ENCODE results near the gene GPR153. TPM values are rescaled to one million over a fixed set of nuclear protein-coding genes. Genes with fewer than 3 reads are reported as not detected.

GPR153 gene
- total RNA-seq, 5 donors from 2014 or later (not counting 1 experiment from before 2014, with no cell fraction given) = 0.35 to 2.7 (median 0.72) TPM

DNA sequence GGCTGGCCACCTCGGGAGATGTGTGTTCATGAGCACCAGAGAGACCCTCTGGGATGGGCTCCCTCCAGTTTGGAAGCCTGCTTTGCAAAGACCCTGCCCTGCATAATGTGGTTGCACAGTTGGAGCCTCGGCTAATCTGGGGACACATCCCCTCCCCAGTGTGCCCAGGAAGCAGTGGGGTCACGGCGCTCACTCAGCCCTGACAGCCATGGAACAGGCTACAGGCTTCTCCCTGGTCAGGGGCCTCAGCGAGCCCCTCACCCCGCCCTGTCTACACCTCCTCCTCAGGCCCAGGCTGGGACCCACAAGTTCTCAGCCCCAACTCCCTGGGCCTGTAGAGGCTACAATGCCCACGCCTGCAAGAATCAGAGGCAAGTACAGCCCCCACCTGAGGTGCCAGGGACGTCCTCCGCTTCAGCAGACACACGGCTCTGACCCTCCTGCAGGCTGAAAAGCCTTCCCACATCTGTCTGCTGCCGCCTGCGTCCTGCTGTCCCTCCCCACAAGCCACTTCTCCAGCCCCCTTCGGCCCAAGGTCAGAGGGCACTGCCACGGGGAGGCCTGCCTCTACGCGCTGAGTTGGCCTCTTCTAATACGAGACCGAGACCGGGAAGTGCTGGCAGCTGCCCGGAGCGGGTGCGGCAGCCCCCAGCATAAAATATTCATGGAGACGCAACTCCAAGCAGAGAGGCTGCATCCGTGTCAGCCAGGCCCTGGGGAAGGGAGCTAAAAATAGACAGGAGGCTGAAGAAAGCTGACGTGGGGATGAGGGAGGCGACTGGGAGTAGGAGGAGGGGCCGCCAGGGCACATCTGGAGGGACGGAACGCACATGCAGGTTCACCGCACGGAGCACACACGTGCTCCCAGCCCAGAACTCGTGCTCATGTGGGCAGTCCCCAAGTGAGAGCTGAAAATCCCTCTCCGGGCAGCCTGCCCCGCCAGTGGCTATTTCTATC lies 15.2 kb upstream of the GPR153 start:
- ATAC-seq (replicated peaks in 1 of 4) = no peak
- no peaks in the 10 kb centered on the region for H3K27me3 ChIP-seq (replicated peaks in 1 of 2; ENCODE audit: control insufficient read depth in 2 of 2, extremely low read depth in 1 of 2, insufficient read depth in 2 of 2, low read length in 1 of 2)
- peaks cover 0 to 5% of the 10 kb centered on the region in 2 donors for H3K36me3 ChIP-seq (ENCODE audit: control insufficient read depth in 2 of 2, extremely low read depth in 1 of 2, insufficient read depth in 1 of 2, low read length in 1 of 2)
- H3K9me3 ChIP-seq = no peaks in the 10 kb centered on the region
- WGBS (ENCODE audit: insufficient coverage) = 95% methylated on average over 31 of the region's 35 CpGs
- DNase-seq = no peak
- H3K27ac Mint-ChIP-seq = no peak overlapping the region
- no peaks in the 10 kb centered on the region for H3K27me3 Mint-ChIP-seq
- H3K36me3 Mint-ChIP-seq = no peaks in the 10 kb centered on the region
- ChIA-PET POLR2A (no interaction called here), CTCF (no interaction called here)
- no peaks in the 10 kb centered on the region for H3K9me3 Mint-ChIP-seq
- H3K4me1 Mint-ChIP-seq = no peaks in the 10 kb centered on the region
- H3K4me1 ChIP-seq (ENCODE audit: control insufficient read depth in 1 of 2, extremely low read depth in 1 of 2, insufficient read depth in 2 of 2, low read length in 2 of 2) = no peaks in the 10 kb centered on the region
- H3K27ac ChIP-seq (ENCODE audit: low read length) = no peak overlapping the region
- H3K4me3 ChIP-seq (ENCODE audit: control insufficient read depth in 1 of 2, extremely low read depth in 1 of 2, low read length in 1 of 2) = no peak overlapping the region
- no peak overlapping the region for H3K4me3 Mint-ChIP-seq

DNA sequence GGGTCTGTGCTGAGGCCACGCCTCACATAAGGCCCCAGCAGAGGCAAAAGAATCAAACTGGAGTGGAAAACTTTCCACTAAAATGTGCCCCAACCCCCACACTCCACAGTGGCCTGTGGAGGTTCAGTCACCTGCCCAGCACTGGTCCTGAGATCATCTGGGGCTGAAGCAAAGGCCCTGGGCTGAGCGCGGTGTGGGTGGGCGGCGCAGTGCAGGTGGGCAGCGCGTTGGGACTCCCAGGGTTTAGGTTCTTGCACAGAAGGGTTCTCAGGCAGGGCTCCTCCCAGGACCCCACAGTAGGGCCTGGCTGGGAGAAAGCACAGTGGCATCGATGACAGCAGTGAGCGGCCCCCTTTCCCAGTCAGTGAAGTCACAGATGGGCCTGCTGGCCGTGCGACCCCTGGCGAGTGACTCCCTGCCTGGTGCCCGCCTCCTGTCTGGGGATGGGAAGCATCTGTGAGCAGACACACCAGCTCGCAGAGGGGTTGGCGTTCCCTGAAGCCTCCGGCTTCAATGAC lies 13.8 kb upstream of the GPR153 start:
- H3K27me3 Mint-ChIP-seq = no peaks in the 10 kb centered on the region

DNA sequence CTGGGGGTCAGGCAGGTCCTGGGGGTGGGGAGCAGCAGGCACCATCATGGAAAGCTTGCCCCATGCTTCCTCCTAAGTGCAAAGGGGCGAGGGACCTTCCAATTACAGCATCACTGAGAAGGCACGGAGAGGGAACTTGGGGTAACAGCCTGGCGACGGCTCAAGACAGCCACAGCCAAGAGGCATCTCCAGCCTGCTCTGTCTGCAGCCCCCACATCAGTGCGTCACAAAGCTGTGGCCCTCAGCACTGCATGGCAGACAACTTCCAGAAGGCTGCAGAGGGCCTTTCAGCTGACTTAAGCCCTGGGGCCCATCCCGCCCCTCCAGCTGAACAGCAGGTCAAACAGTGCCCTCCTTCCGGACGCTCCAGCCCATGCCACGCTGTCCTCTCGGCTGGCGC lies 13.2 kb upstream of the GPR153 start:
- 98% methylated on average over 8 of the region's 11 CpGs for WGBS (ENCODE audit: insufficient coverage)
- no peak for ATAC-seq (replicated peaks in 1 of 4)
- H3K36me3 Mint-ChIP-seq = no peaks in the 10 kb centered on the region

More for the DNA sequence above, 13.8 kb upstream of the GPR153 start:
- ATAC-seq (replicated peaks in 1 of 4) (no peak), DNase-seq (no peak)
- Histone ChIP-seq H3K27me3 (replicated peaks in 1 of 2; ENCODE audit: control insufficient read depth in 2 of 2, extremely low read depth in 1 of 2, insufficient read depth in 2 of 2, low read length in 1 of 2) (no peaks in the 10 kb centered on the region), H3K36me3 (ENCODE audit: control insufficient read depth in 2 of 2, extremely low read depth in 1 of 2, insufficient read depth in 1 of 2, low read length in 1 of 2) (peaks cover 0 to 5% of the 10 kb centered on the region in 2 donors), H3K9me3 (no peaks in the 10 kb centered on the region), H3K4me1 (ENCODE audit: control insufficient read depth in 1 of 2, extremely low read depth in 1 of 2, insufficient read depth in 2 of 2, low read length in 2 of 2) (no peaks in the 10 kb centered on the region), H3K4me3 (ENCODE audit: control insufficient read depth in 1 of 2, extremely low read depth in 1 of 2, low read length in 1 of 2) (no peak overlapping the region), H3K27ac (ENCODE audit: low read length) (no peak overlapping the region)
- CTCF ChIA-PET = no interaction called here
- Mint-ChIP-seq H3K4me3 (no peak overlapping the region), H3K36me3 (no peaks in the 10 kb centered on the region), H3K4me1 (no peaks in the 10 kb centered on the region), H3K27ac (no peak overlapping the region), H3K9me3 (no peaks in the 10 kb centered on the region)
- POLR2A ChIA-PET = no interaction called here
- 97% methylated on average over 11 of the region's 16 CpGs for WGBS (ENCODE audit: insufficient coverage)

DNA sequence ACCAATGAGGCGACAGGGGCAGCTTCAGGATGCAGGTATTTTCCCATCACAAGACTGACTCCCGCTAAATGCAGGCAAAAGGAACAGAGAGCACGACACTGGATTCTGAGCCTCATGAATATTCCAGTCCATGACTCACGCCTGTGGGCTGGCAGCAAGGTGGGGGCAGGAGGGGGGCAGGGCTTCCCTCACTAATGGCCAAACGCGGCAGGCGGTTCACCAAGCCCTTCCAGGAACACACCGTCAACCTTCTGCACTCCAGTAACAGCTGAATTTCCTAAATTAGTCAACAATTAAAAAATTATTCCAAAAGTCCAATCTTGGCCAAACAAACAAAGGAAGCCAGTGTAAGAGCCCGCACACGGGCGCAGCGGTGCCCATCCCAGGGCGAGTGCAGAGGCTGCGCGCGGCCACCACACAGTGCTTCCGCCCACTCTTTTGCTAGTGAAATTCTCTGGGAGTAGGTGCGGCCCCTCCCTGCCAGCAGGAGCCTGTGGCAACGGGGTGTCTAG lies 12.5 kb upstream of the GPR153 start:
- no peak overlapping the region for H3K4me3 ChIP-seq (ENCODE audit: control insufficient read depth in 1 of 2, extremely low read depth in 1 of 2, low read length in 1 of 2)

More for the DNA sequence above, 13.2 kb upstream of the GPR153 start:
- ChIA-PET CTCF (no interaction called here), POLR2A (no interaction called here)
- no peaks in the 10 kb centered on the region for H3K4me1 Mint-ChIP-seq
- no peak overlapping the region for H3K4me3 Mint-ChIP-seq
- H3K9me3 Mint-ChIP-seq = no peaks in the 10 kb centered on the region
- no peak for DNase-seq
- Histone ChIP-seq H3K27ac (ENCODE audit: low read length) (no peak overlapping the region), H3K4me3 (ENCODE audit: control insufficient read depth in 1 of 2, extremely low read depth in 1 of 2, low read length in 1 of 2) (no peak overlapping the region), H3K9me3 (no peaks in the 10 kb centered on the region), H3K4me1 (ENCODE audit: control insufficient read depth in 1 of 2, extremely low read depth in 1 of 2, insufficient read depth in 2 of 2, low read length in 2 of 2) (no peaks in the 10 kb centered on the region), H3K36me3 (ENCODE audit: control insufficient read depth in 2 of 2, extremely low read depth in 1 of 2, insufficient read depth in 1 of 2, low read length in 1 of 2) (peaks cover 0 to 5% of the 10 kb centered on the region in 2 donors), H3K27me3 (replicated peaks in 1 of 2; ENCODE audit: control insufficient read depth in 2 of 2, extremely low read depth in 1 of 2, insufficient read depth in 2 of 2, low read length in 1 of 2) (no peaks in the 10 kb centered on the region)
- H3K27ac Mint-ChIP-seq = no peak overlapping the region
- H3K27me3 Mint-ChIP-seq = no peaks in the 10 kb centered on the region

DNA sequence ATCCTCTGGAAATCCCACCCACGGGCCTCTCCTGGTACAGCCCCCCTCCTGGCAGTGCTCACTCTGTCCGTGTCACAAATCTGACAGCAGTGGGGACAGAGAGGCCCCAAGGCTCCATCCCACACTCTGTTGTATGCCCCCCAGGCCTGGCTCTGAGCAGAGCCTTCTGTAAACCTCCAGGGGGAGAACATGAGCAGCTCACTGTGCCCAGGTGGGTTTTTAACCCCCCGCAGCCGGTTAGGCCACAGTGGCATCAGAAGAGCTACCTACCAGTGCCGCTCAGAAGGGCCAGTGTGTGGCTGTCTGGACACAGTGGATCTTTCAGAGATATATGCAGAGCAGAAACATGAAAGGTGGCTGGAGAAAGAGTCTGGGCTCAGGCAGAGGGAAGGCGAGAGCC lies 12.0 kb upstream of the GPR153 start:
- 96% methylated on average over 5 of the region's 6 CpGs for WGBS (ENCODE audit: insufficient coverage)
- no peaks in the 10 kb centered on the region for H3K4me1 Mint-ChIP-seq
- Histone ChIP-seq H3K27me3 (replicated peaks in 1 of 2; ENCODE audit: control insufficient read depth in 2 of 2, extremely low read depth in 1 of 2, insufficient read depth in 2 of 2, low read length in 1 of 2) (no peaks in the 10 kb centered on the region), H3K4me3 (ENCODE audit: control insufficient read depth in 1 of 2, extremely low read depth in 1 of 2, low read length in 1 of 2) (no peak overlapping the region), H3K4me1 (ENCODE audit: control insufficient read depth in 1 of 2, extremely low read depth in 1 of 2, insufficient read depth in 2 of 2, low read length in 2 of 2) (no peaks in the 10 kb centered on the region), H3K27ac (ENCODE audit: low read length) (no peak overlapping the region), H3K9me3 (no peaks in the 10 kb centered on the region), H3K36me3 (ENCODE audit: control insufficient read depth in 2 of 2, extremely low read depth in 1 of 2, insufficient read depth in 1 of 2, low read length in 1 of 2) (peaks cover 0 to 5% of the 10 kb centered on the region in 2 donors)
- no peak overlapping the region for H3K27ac Mint-ChIP-seq
- H3K4me3 Mint-ChIP-seq = no peak overlapping the region
- no peaks in the 10 kb centered on the region for H3K36me3 Mint-ChIP-seq
- ATAC-seq (replicated peaks in 1 of 4) = no peak
- no peaks in the 10 kb centered on the region for H3K27me3 Mint-ChIP-seq
- POLR2A ChIA-PET = no interaction called here
- no peak for DNase-seq
- H3K9me3 Mint-ChIP-seq = no peaks in the 10 kb centered on the region
- CTCF ChIA-PET = no interaction called here

More for the DNA sequence above, 12.5 kb upstream of the GPR153 start:
- no peaks in the 10 kb centered on the region for H3K9me3 ChIP-seq
- ATAC-seq (replicated peaks in 1 of 4) = no peak
- H3K27me3 ChIP-seq (replicated peaks in 1 of 2; ENCODE audit: control insufficient read depth in 2 of 2, extremely low read depth in 1 of 2, insufficient read depth in 2 of 2, low read length in 1 of 2) = no peaks in the 10 kb centered on the region
- H3K27ac ChIP-seq (ENCODE audit: low read length) = no peak overlapping the region
- no peaks in the 10 kb centered on the region for H3K9me3 Mint-ChIP-seq
- DNase-seq = no peak
- H3K36me3 Mint-ChIP-seq = no peaks in the 10 kb centered on the region
- CTCF ChIA-PET = no interaction called here
- H3K4me3 Mint-ChIP-seq = no peak overlapping the region
- WGBS (ENCODE audit: insufficient coverage) = 95% methylated on average over 17 of the region's 19 CpGs
- H3K27me3 Mint-ChIP-seq = no peaks in the 10 kb centered on the region
- no peaks in the 10 kb centered on the region for H3K4me1 Mint-ChIP-seq
- POLR2A ChIA-PET = no interaction called here
- H3K4me1 ChIP-seq (ENCODE audit: control insufficient read depth in 1 of 2, extremely low read depth in 1 of 2, insufficient read depth in 2 of 2, low read length in 2 of 2) = no peaks in the 10 kb centered on the region
- H3K36me3 ChIP-seq (ENCODE audit: control insufficient read depth in 2 of 2, extremely low read depth in 1 of 2, insufficient read depth in 1 of 2, low read length in 1 of 2) = peaks cover 0 to 5% of the 10 kb centered on the region in 2 donors
- H3K27ac Mint-ChIP-seq = no peak overlapping the region

DNA sequence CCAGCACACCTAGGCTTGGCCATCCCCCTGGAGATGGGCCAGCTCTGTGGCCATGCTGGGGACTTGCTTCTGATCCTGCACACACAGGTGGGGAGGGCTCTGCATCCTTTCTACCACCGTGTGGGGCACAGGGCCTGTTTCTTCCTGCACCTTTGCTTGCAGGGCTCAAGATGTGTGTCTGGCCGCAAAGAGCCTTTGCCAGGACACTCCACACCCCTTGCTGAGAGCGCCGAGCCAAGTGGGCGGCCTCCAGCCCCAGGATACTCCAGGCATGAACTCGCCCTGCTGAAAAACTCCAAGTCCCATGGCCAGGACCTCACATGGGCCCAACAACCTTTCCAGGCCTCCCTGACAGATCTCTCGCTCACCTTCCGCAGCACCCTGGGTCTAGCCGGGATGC lies 11.6 kb upstream of the GPR153 start:
- Histone ChIP-seq H3K4me1 (ENCODE audit: control insufficient read depth in 1 of 2, extremely low read depth in 1 of 2, insufficient read depth in 2 of 2, low read length in 2 of 2) (no peaks in the 10 kb centered on the region), H3K9me3 (no peaks in the 10 kb centered on the region), H3K27ac (ENCODE audit: low read length) (no peak overlapping the region), H3K36me3 (ENCODE audit: control insufficient read depth in 2 of 2, extremely low read depth in 1 of 2, insufficient read depth in 1 of 2, low read length in 1 of 2) (peaks cover 0 to 5% of the 10 kb centered on the region in 2 donors), H3K4me3 (ENCODE audit: control insufficient read depth in 1 of 2, extremely low read depth in 1 of 2, low read length in 1 of 2) (no peak overlapping the region), H3K27me3 (replicated peaks in 1 of 2; ENCODE audit: control insufficient read depth in 2 of 2, extremely low read depth in 1 of 2, insufficient read depth in 2 of 2, low read length in 1 of 2) (no peaks in the 10 kb centered on the region)
- no peak overlapping the region for H3K4me3 Mint-ChIP-seq
- ChIA-PET CTCF (no interaction called here), POLR2A (no interaction called here)
- no peaks in the 10 kb centered on the region for H3K36me3 Mint-ChIP-seq
- no peaks in the 10 kb centered on the region for H3K9me3 Mint-ChIP-seq
- DNase-seq (no peak), ATAC-seq (replicated peaks in 1 of 4) (no peak)
- H3K4me1 Mint-ChIP-seq = no peaks in the 10 kb centered on the region
- no peaks in the 10 kb centered on the region for H3K27me3 Mint-ChIP-seq
- H3K27ac Mint-ChIP-seq = no peak overlapping the region
- WGBS (ENCODE audit: insufficient coverage) = 96% methylated on average over 8 of the region's 9 CpGs

All from T-cell (primary cell).